ENCODE data around the gene LPIN2. TPM values are rescaled to one million over a fixed set of nuclear protein-coding genes. Genes with fewer than 3 reads are reported as not detected.

The LPIN2 gene
- total and polyA plus RNA-seq, 2 of the 13 experiments (the other 11 are each of a cell fraction or from before 2014, with no cell fraction given) = 46.0 to 119 TPM

DNA sequence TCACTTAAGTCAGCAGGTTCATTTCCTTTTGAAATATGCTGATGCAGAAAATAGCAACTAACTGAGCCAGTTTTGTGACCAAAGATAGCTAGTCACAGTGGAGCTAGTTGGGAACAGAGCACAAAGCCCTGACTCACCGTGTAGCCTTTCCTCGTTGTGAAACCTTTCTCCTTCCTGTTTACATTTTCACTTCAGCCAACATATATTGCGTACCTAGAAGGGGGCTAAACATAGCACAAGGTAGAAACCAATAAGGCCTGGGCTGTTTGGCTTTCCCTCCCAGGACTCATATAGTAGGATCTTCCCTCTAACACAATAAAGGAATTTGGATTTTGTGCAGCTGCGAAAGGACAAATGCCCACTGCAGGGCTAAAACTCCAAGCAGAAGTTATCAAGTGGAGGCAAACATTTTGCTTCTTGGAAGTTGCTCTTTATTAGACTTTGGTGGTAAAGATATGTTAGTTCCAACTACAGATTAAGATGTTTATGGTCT, 24.5 kb upstream of the LPIN2 start (continued):
- TF ChIP-seq, protein P1, sequence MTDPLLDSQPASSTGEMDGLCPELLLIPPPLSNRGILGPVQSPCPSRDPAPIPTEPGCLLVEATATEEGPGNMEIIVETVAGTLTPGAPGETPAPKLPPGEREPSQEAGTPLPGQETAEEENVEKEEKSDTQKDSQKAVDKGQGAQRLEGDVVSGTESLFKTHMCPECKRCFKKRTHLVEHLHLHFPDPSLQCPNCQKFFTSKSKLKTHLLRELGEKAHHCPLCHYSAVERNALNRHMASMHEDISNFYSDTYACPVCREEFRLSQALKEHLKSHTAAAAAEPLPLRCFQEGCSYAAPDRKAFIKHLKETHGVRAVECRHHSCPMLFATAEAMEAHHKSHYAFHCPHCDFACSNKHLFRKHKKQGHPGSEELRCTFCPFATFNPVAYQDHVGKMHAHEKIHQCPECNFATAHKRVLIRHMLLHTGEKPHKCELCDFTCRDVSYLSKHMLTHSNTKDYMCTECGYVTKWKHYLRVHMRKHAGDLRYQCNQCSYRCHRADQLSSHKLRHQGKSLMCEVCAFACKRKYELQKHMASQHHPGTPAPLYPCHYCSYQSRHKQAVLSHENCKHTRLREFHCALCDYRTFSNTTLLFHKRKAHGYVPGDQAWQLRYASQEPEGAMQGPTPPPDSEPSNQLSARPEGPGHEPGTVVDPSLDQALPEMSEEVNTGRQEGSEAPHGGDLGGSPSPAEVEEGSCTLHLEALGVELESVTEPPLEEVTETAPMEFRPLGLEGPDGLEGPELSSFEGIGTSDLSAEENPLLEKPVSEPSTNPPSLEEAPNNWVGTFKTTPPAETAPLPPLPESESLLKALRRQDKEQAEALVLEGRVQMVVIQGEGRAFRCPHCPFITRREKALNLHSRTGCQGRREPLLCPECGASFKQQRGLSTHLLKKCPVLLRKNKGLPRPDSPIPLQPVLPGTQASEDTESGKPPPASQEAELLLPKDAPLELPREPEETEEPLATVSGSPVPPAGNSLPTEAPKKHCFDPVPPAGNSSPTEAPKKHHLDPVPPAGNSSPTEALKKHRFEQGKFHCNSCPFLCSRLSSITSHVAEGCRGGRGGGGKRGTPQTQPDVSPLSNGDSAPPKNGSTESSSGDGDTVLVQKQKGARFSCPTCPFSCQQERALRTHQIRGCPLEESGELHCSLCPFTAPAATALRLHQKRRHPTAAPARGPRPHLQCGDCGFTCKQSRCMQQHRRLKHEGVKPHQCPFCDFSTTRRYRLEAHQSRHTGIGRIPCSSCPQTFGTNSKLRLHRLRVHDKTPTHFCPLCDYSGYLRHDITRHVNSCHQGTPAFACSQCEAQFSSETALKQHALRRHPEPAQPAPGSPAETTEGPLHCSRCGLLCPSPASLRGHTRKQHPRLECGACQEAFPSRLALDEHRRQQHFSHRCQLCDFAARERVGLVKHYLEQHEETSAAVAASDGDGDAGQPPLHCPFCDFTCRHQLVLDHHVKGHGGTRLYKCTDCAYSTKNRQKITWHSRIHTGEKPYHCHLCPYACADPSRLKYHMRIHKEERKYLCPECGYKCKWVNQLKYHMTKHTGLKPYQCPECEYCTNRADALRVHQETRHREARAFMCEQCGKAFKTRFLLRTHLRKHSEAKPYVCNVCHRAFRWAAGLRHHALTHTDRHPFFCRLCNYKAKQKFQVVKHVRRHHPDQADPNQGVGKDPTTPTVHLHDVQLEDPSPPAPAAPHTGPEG (CRISPR knock-in tag; IDR thresholded peaks at IDR 0.05) = no peak
- TF ChIP-seq GABPB1 (CRISPR knock-in tag; IDR thresholded peaks at IDR 0.05) = peak; percentile 75
- 0 out of 2 replicates have a peak, but pooled peaks have one; percentile 23 for TF ChIP-seq STAT5B (CRISPR knock-in tag; IDR thresholded peaks at IDR 0.05)
- TF ChIP-seq, protein P2, sequence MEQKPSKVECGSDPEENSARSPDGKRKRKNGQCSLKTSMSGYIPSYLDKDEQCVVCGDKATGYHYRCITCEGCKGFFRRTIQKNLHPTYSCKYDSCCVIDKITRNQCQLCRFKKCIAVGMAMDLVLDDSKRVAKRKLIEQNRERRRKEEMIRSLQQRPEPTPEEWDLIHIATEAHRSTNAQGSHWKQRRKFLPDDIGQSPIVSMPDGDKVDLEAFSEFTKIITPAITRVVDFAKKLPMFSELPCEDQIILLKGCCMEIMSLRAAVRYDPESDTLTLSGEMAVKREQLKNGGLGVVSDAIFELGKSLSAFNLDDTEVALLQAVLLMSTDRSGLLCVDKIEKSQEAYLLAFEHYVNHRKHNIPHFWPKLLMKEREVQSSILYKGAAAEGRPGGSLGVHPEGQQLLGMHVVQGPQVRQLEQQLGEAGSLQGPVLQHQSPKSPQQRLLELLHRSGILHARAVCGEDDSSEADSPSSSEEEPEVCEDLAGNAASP (CRISPR knock-in tag; IDR thresholded peaks at IDR 0.05; ENCODE audit: borderline replicate concordance) = peak; percentile 81; the same call in 1 of the 2 replicates
- no peak for TF ChIP-seq SRSF9 (IDR thresholded peaks at IDR 0.05; ENCODE audit: borderline replicate concordance, insufficient read depth, low read depth, low read length, poor library complexity, severe bottlenecking)
- TF ChIP-seq ZNF230 (CRISPR knock-in tag; IDR thresholded peaks at IDR 0.05) = no peak
- peak; percentile 97 for TF ChIP-seq FOXJ3 (CRISPR knock-in tag; IDR thresholded peaks at IDR 0.05; ENCODE audit: borderline replicate concordance)
- peak; percentile 37; the same call in 1 of the 2 replicates for TF ChIP-seq RFX3 (CRISPR knock-in tag; IDR thresholded peaks at IDR 0.05)
- TF ChIP-seq ZNF652 (CRISPR knock-in tag; IDR thresholded peaks at IDR 0.05; ENCODE audit: borderline replicate concordance, low read depth) = peak; percentile 37; the same call in 1 of the 2 replicates
- peak; percentile 94 for TF ChIP-seq RXRB (CRISPR knock-in tag; IDR thresholded peaks at IDR 0.05; ENCODE audit: borderline replicate concordance)
- TF ChIP-seq FOXP1 (IDR thresholded peaks at IDR 0.05) = peak; percentile 98
- TF ChIP-seq FOXP1 (CRISPR knock-in tag; IDR thresholded peaks at IDR 0.05) = peak; percentile 99
- TF ChIP-seq, protein P3, sequence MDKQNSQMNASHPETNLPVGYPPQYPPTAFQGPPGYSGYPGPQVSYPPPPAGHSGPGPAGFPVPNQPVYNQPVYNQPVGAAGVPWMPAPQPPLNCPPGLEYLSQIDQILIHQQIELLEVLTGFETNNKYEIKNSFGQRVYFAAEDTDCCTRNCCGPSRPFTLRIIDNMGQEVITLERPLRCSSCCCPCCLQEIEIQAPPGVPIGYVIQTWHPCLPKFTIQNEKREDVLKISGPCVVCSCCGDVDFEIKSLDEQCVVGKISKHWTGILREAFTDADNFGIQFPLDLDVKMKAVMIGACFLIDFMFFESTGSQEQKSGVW (CRISPR knock-in tag; IDR thresholded peaks at IDR 0.05; ENCODE audit: borderline replicate concordance) = no peak
- peak; percentile 53; the same call in 1 of the 2 replicates for TF ChIP-seq ZNF3 (CRISPR knock-in tag; IDR thresholded peaks at IDR 0.05)
- TF ChIP-seq ETV5 (CRISPR knock-in tag; IDR thresholded peaks at IDR 0.05; ENCODE audit: borderline replicate concordance) = peak; percentile 100
- no peak for TF ChIP-seq ATRX (CRISPR knock-in tag; IDR thresholded peaks at IDR 0.05; ENCODE audit: borderline replicate concordance)
- TF ChIP-seq ZNF644 (CRISPR knock-in tag; IDR thresholded peaks at IDR 0.05; ENCODE audit: low read depth) = peak; percentile 81
- TF ChIP-seq, protein P4, sequence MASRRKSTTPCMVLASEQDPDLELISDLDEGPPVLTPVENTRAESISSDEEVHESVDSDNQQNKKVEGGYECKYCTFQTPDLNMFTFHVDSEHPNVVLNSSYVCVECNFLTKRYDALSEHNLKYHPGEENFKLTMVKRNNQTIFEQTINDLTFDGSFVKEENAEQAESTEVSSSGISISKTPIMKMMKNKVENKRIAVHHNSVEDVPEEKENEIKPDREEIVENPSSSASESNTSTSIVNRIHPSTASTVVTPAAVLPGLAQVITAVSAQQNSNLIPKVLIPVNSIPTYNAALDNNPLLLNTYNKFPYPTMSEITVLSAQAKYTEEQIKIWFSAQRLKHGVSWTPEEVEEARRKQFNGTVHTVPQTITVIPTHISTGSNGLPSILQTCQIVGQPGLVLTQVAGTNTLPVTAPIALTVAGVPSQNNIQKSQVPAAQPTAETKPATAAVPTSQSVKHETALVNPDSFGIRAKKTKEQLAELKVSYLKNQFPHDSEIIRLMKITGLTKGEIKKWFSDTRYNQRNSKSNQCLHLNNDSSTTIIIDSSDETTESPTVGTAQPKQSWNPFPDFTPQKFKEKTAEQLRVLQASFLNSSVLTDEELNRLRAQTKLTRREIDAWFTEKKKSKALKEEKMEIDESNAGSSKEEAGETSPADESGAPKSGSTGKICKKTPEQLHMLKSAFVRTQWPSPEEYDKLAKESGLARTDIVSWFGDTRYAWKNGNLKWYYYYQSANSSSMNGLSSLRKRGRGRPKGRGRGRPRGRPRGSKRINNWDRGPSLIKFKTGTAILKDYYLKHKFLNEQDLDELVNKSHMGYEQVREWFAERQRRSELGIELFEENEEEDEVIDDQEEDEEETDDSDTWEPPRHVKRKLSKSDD (CRISPR knock-in tag; IDR thresholded peaks at IDR 0.05; ENCODE audit: low read depth) = no peak
- peak; percentile 39; the same call in 1 of the 2 replicates for TF ChIP-seq TSC22D2 (CRISPR knock-in tag; IDR thresholded peaks at IDR 0.05; ENCODE audit: borderline replicate concordance)
- peak; percentile 56; the same call in 1 of the 2 replicates for TF ChIP-seq HOXA5 (CRISPR knock-in tag; IDR thresholded peaks at IDR 0.05)

Data from HepG2 (cell line).